ENCODE results near the gene DIPK1A.

DNA sequence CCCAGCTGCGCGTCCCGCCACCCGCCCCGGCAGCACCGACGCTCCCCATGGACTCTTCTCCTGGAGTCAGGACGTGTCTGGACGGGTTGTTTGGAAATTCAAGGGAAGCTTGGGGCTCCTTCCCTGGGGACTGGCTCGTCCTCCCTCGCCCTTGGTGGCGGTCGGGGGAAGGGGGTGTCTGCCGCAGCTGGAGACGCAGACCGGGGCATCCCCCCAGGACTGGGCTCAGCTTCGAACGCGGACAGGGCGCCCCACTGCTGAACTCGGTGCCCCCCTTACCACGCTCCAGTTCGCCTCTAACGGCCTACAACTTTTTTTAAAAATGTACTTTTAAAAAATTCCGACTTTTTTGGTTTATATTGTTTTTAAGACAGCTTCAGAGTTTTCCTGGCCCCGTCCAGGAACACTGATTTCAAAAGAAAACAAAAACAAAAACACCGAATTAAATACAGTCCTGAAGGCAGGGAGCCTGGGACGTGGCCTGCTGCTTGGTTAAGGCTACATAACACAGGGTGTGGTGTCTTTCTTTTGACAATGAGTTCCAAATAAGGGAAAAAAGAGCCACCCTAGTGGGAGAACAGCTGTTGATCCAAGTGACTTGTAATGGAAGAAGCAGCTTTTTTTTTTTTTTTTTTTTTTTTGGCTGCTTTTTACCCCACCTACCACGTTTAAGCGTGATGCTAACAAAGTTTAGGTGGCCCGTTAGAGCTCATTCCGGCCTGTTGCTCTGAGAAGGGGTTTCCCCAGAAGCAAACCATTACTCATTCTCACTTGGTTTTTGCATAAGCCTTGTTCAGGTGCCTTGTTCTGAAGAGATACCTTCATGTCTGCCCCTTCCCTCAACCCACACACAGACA, 862 bp upstream of the DIPK1A start:
- TF ChIP-seq POLR2A (IDR thresholded peaks at IDR 0.05), result no peak
- TF ChIP-seq, protein P1, sequence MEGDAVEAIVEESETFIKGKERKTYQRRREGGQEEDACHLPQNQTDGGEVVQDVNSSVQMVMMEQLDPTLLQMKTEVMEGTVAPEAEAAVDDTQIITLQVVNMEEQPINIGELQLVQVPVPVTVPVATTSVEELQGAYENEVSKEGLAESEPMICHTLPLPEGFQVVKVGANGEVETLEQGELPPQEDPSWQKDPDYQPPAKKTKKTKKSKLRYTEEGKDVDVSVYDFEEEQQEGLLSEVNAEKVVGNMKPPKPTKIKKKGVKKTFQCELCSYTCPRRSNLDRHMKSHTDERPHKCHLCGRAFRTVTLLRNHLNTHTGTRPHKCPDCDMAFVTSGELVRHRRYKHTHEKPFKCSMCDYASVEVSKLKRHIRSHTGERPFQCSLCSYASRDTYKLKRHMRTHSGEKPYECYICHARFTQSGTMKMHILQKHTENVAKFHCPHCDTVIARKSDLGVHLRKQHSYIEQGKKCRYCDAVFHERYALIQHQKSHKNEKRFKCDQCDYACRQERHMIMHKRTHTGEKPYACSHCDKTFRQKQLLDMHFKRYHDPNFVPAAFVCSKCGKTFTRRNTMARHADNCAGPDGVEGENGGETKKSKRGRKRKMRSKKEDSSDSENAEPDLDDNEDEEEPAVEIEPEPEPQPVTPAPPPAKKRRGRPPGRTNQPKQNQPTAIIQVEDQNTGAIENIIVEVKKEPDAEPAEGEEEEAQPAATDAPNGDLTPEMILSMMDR (IDR thresholded peaks at IDR 0.05), result no peak
